ENCODE data around the gene GDF2.

DNA sequence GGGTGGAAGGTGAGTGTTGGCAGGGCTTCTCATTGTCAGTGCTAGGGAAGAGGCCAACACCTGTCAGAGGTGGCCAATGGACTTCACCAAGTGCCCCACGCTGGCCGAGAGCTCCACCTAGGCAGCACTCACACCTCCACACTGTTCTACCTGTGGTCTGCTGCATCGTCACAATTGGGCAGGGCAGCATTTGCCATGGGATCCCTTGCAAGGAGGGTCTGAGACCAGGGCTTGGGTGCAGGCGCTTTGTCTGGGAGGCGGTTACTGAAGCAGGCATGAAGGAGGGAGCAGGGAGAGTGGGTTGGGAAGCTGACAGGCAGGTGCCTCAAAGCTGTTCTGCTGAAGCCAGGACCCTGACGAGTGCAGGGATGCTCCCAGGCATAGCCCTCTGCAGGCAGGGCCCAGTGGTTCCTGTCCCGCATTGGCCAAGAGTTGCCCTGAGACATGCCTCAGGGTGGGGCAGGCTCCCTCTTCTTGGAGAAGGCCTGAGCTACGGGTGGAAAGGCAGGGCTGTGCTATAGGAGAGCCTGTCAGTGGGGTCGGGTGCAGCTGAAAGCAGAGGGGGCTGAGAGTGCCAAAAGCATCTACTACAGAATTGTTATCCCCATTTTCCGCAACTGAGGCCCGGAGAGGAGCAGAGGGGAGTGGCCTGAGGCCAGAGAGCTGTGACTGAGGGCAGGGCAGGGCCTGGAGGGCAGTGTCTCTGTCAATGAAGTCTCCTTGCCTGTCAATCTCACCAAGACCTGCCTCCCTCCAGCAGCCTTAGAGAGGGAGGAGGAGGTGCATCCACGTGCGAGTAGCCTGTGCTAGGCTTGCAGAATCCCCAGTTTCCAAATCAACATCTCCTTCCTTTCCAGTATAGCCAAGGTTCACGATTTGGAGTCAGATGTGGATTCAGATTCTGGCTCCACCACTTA is 29.9 kb downstream of the GDF2 start:
- TF ChIP-seq POLR2A (IDR thresholded peaks at IDR 0.05): no peak
- TF ChIP-seq, protein P1, sequence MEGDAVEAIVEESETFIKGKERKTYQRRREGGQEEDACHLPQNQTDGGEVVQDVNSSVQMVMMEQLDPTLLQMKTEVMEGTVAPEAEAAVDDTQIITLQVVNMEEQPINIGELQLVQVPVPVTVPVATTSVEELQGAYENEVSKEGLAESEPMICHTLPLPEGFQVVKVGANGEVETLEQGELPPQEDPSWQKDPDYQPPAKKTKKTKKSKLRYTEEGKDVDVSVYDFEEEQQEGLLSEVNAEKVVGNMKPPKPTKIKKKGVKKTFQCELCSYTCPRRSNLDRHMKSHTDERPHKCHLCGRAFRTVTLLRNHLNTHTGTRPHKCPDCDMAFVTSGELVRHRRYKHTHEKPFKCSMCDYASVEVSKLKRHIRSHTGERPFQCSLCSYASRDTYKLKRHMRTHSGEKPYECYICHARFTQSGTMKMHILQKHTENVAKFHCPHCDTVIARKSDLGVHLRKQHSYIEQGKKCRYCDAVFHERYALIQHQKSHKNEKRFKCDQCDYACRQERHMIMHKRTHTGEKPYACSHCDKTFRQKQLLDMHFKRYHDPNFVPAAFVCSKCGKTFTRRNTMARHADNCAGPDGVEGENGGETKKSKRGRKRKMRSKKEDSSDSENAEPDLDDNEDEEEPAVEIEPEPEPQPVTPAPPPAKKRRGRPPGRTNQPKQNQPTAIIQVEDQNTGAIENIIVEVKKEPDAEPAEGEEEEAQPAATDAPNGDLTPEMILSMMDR (IDR thresholded peaks at IDR 0.05): no peak

Measured in testis (tissue), 2 donors.